Cortex of kidney (tissue), 1 donor: ENCODE data around the gene PTX3.

Experiments
- DNase-seq: peaks from one replicate; lab custom pipeline; 2025; lab: John Stamatoyannopoulos, UW

The PTX3 gene

DNA sequence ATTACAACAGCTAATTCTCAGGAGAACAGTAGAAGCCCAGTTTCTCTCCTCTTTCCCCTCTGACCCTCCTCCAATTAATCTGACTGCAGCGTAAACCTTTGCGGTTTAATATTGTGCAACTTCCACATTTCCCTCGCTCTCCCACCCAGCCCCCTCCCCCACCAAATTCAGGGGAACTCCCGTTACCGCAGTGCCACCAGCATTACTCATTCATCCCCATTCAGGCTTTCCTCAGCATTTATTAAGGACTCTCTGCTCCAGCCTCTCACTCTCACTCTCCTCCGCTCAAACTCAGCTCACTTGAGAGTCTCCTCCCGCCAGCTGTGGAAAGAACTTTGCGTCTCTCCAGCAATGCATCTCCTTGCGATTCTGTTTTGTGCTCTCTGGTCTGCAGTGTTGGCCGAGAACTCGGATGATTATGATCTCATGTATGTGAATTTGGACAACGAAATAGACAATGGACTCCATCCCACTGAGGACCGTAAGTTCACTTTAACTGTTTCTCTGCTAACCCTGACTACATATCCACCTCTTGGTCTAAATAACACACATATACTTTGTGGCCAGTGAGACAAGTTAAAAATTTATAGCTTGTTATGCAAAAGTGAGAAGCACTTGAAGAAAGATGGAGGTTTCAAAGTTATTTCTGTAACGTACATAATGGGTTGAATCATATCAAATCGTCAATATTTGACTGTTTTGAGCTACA lies at the start of gene PTX3:
TSS of gene PTX3 (plus strand) at position 268 of the 709 bp plus-strand sequence. CDS start at position 352, 84 bp downstream.
- no peak for DNase-seq

- no peak for DNase-seq
These were observed 48.8 kb upstream of the PTX3 start for GRCh38 chr3:157387708-157388435.

DNA sequence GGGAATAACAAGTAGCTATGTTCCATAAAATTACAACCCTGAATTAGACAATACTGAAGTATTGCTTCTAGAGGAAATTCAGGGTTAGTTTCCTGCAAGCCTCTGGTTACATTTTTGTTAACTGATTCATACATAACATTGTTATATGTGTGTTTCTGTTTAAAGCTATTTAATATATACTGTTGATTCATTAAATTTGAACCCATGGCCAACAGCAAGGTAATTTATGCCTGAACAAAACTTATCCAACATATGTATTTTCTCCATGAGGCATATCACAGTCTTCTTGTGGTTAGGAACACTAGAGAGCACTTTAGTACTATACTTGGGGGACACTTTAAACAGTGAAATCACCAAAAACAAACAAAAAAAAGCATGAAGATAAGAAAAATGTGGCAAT lies 47.7 kb upstream of the PTX3 start:
- DNase-seq, result no peak

DNA sequence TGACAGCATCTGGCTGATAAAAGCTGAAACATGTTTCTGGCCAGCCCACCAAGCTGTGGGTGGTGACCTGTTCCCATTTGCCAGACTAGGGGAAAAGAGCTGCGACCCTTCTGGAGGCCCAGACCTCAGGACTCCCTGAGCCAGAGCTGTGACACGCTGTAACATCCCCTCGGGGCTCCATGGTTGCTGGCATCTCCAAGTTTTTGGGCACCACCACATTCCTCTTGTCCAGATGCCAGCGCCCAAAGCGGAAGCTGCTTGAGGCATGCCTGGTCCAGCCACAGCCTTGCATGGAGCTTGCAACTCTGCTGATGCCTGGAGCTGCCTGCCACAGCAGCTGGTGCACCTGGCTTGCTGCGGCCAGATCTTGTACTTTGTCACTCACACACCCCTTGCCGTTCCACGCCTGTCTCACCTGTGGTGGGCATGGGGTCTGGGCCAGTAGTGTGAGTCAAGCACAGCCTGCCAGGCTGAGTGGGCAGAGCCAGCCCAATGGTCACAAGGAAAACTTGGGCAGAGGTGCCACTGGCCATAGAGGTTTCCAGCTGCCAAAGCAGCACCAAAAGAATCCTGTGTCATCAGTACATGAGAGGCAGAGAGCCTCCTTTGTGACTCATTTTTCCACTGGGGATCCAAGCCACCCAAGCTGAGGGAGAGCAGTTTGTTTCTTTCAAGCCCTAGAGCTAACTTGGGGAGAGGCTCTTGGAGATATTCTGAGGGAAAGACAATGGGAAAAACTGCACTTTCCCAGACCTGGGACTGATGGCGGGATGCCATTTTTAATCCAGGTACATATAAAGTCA lies 45.7 kb upstream of the PTX3 start:
- no peak for DNase-seq

DNA sequence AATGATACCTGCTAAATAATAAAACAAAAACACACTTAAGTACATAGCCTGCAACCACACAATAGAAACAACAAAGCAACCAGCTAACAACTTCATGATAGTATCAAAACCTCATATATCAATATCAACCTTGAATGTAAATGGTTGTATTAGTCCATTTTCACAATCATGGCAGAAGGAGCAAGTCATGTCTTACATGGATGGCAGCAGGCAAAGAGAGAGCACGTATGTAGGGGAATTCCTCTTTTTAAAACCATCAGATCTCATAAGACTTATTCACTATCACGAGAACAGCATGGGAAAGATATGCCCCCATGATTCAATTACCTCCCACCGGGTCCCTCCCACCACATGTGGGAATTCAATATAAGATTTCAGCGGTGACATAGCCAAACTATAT lies 44.5 kb upstream of the PTX3 start:
- no peak for DNase-seq

- DNase-seq, result no peak
These were observed 43.5 kb upstream of the PTX3 start for GRCh38 chr3:157393113-157393512.

- DNase-seq, result no peak
These were observed 42.2 kb upstream of the PTX3 start for GRCh38 chr3:157394411-157394810.

GRCh38 chr3:157398598-157398997 lies 38.1 kb upstream of the PTX3 start:
- DNase-seq, result no peak

- DNase-seq, result no peak
These were observed 32.3 kb upstream of the PTX3 start for GRCh38 chr3:157404381-157404780.

- DNase-seq, result no peak
These were observed 31.2 kb upstream of the PTX3 start for GRCh38 chr3:157405457-157405856.

- DNase-seq, result no peak
These were observed 30.3 kb upstream of the PTX3 start for GRCh38 chr3:157406394-157406793.

DNA sequence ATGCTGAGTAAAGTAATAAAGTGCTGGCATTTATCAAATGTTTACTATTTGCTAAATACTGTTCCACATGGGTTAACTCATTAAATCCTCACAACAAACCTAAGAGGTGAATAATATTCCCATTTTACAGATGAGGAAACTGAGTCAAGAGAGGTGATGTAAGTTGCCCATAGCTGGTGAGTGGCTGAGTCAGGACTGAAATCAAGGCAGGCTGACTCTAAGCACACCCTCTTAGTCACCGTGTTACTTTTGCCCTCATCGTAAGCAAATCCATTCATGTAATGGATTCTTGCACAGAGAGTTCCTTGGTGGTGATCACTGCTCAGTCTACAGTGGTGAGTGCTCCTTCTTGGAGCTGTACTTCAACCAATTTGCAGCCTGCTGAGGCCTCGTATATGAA lies 28.9 kb upstream of the PTX3 start:
- DNase-seq, result no peak

- no peak for DNase-seq
These were observed 28.0 kb upstream of the PTX3 start for GRCh38 chr3:157408499-157409149.

GRCh38 chr3:157409516-157409915 lies 27.1 kb upstream of the PTX3 start:
- DNase-seq, result no peak

DNA sequence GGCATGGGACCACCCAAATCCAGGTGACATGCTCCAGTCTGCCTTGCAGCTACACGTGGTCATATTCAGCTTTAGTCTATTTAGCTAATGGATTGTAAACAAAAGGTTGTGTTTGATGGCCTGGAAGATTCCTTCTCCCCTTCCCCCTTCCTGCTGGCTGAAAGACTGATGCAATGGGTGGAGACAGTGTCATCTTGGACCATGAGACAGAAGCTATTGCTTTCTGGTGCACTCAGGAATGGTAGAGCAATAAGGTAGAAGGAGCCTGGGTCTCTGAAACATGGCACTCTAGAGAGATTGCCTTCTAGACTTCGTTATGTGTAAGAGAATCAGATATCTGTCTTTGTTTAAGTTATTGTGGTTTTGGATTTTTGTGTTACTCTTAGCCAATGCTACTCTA lies 25.7 kb upstream of the PTX3 start:
- no peak for DNase-seq

DNA sequence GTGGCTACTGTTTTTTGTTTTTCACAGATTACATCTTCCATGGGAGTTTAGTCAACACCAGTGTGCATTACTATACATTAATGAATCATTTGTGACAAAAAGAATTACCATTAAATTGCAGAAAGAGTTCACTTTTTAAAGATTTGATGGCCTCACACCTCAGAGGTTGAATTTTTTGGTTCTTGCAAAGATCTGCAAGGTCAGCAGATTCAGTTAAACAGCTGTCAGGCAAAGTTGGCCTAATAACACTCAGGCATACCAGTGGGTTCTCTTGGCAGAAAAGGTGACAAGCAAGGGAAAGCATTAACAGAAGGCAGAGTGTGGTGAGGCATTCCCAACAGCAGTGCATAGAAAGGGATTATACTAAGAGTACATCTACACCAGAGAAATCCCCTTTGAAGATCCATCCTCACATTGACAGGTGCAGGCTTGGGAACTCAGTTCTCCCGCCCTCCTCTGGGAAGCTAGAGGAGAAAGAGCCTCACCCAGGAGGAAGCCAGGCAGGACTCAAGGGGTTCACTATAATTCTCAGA lies 24.3 kb upstream of the PTX3 start:
- DNase-seq, result no peak

DNA sequence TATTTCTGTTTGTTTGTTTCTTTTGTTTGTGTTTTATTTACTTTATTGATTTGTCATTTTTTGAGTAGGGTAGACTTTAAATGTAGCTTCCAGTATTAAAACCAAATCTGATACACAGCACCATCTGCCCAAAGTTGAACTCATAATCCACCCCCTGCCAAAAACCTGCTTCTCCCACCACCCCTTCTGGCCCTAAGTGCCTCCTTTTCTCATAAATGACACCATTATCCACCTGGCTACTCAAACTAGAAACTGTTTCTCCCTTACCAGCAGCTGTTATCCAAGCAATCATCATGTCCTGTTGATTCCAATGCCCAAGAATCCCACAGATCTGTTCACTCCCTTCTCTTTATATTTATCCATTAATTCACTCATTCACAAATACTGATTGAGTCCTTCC lies 21.8 kb upstream of the PTX3 start:
- no peak for DNase-seq

GRCh38 chr3:157416347-157417087 lies 20.1 kb upstream of the PTX3 start:
- no peak for DNase-seq

- DNase-seq, result no peak
These were observed 19.4 kb upstream of the PTX3 start for GRCh38 chr3:157417247-157417646.

- no peak for DNase-seq
These were observed 18.5 kb upstream of the PTX3 start for GRCh38 chr3:157418104-157418503.

- DNase-seq, result no peak
These were observed 16.0 kb upstream of the PTX3 start for GRCh38 chr3:157420606-157421130.
